Right lobe of liver (tissue), 4 donors: ENCODE data around the gene MCEE.

Source experiments
- CTCF ChIP-seq, 4 donors: fragments of 200-600 bp in 3 of 4; fragments of 450-650 bp in 1 of 4; IDR thresholded peaks; one replicate each; pipeline versions ENCODE4 v1.5.1 to v1.8.0; 2016 to 2022; ENCODE audit warnings: antibody characterized with exemption in 4 of 4, mild to moderate bottlenecking in 2 of 4
- POLR2A ChIP-seq: fragments of 450-650 bp; IDR thresholded peaks from one replicate; pipeline ENCODE4 v1.6.1; 2017; ENCODE audit warnings: antibody characterized with exemption, mild to moderate bottlenecking
- donor health status: DM: no; HTN: no; CAD: no.
- donor health status: DM: no; HTN: no; CAD: no.
- donor health status: DM: no; HTN: yes; CAD: no.

GRCh38 chr2:71070294-71071093 lies 59.5 kb downstream of the MCEE start:
- TF ChIP-seq CTCF (IDR thresholded peaks at IDR 0.05) (peak in 2 of 4 donors; percentile 21 to 26), POLR2A (no peak)
